GM21526 (cell line): ENCODE measurements around the gene EDAR.

ENCODE experiments used
- ATAC-seq: cut with Tn5 transposase; IDR thresholded peaks from one replicate; pipeline ENCODE4 v1.9.1; 2021; ENCODE audit warnings: moderate library complexity; ENCODE audit not compliant: unreplicated experiment, low FRiP score

EDAR gene

DNA sequence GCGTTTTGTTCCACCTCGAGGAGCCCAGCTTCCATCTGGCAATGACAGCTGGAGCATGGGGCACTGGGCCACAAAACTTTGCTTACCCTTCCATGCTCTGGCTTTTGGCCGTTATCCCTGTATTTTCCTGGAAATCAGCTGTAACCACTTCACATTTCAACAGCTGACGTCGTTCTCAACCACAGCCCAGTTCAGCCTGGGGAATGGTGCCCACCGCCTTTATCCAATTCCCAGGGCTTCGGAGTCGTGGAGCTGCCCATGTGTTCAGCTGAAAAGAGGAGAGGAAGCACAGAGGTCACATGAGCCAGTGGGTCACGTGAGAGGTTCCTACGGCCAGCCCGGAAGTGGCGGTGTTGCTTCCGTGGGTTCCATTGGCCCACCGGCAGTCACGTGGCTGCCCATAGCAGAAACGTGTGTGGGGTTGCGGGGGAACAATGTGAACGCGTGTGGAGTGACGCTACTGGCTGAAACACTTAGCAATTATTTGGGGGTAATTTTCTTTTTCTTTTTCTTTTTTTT lies 16.7 kb upstream of the EDAR start:
- ATAC-seq, result no peak

GRCh38 chr2:109001201-109001600 lies 12.2 kb upstream of the EDAR start:
- no peak for ATAC-seq

GRCh38 chr2:109000738-109001137 lies 11.7 kb upstream of the EDAR start:
- ATAC-seq, result no peak

DNA sequence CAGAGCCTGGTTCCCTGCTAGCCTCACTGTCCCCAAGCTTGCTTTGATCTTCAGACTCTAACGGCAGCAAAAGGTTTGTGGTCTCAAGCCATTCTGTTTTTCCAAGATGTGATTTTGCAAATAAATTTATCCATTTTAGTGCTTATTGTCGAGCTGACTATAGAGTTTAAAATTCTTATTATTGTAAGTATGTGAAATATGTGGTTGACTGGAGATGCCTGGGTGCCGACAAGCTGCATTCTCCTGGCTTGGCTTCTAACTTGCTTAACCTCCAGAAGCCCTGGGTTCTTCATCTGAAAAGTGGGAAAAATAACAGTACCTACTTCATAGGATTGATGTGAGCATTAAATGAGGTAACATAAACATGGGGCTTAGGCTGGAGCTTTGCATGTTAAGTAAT lies 9.9 kb upstream of the EDAR start:
- no peak for ATAC-seq

DNA sequence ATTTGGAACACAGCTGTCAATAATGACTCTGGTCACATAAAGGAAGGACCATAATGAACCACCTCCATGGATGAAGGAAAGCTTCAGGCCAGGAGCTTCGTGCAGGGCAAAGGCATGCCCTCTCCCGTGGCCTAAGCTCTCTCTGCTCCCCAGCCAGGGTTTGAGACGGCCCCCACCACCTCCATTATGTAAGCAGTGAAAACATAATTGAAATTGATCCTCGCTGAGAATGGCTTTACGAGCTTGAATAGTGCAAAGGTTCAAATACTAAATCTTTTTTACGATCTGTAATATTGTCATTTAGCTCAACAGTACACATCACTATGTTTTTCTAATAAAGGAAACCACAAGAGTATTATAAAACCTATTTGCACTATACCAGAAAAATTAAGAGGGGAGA lies 5.2 kb upstream of the EDAR start:
- ATAC-seq, result no peak

DNA sequence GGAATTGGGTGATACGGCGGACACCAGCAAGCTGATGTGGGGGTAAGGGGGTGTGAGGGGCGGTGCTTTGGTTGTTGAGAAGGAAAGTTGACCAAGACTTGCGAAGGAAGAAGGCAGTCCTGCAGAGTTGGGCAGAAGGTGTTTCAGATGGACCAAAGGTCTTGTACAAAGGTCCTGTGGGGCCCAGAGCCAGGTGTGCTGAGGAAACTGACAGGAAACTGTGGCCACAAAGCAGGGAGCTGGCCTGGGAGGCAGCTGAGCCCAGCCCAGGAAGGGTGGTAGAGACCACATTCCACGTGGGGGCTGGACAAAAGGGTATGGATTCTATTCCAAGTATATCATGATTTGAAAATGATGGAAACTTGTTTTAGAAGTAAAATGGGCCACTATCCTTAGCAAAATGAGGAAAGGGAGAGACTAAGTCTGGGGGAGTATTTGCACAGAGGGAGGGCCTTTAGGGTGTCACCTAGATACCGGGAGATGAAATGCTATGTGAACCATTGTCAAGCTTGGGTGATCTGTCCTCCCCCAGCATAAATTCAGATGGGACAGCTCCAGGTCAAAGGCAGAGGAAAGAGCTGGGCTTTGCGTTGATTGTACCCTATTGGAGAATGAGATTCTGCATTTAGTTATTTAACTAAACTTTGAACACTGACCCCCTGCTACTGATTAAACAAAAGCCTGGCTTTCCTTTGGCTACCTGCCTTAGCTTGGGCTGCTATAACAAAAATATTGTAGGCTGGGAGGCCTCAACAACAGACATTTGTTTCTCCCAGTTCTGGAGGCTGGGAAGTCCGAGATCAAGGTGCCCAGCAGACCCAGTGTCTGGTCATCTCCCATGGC lies 4.3 kb upstream of the EDAR start:
- no peak for ATAC-seq

GRCh38 chr2:108988076-108988795 lies 784 bp downstream of the EDAR start:
- no peak for ATAC-seq

GRCh38 chr2:108986916-108987510 lies 2.0 kb downstream of the EDAR start:
- ATAC-seq, result no peak

DNA sequence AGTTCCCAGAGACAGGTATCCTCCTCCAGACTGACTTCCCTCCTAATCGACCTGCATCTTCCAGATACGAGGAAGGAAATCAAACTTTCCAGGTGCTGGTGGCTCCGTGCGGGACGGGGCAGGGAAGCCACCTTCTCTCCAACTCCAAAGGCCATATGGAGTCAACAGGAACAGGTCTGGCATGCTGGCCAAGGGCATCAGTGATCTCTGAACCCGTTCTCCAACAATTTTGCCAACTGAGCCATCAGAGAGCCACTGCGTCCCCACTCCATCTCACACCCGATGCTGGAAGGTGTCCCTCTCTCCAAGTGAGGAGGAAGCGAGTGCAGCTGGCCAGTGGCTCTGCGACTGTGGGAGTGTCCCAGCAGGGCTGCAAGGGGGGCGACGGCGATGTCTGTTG lies 5.4 kb downstream of the EDAR start:
- ATAC-seq, result no peak

GRCh38 chr2:108983061-108983460 lies 6.0 kb downstream of the EDAR start:
- no peak for ATAC-seq

DNA sequence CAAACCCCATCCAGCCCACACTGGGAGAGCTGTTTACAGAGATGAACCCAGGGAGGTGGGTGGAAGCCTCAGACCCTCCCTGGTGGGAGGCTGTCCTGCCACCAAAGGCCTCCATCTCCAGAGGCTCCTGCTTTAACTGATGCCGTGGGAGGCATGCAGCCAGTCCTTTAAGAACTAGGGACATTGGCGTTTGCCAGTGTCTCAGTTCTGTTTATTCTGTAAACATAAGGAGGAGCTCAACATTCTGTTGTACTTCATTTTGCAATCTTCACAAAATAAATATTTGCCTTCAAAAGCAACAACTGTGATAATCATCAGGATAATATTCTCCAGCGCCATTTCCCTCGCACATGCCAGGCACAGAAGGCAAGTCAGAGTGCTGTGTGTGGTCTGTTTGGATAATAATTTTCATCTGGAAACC lies 6.8 kb downstream of the EDAR start:
- no peak for ATAC-seq

- ATAC-seq, result no peak
Observed at GRCh38 chr2:108981846-108982245, 7.2 kb downstream of the EDAR start.

DNA sequence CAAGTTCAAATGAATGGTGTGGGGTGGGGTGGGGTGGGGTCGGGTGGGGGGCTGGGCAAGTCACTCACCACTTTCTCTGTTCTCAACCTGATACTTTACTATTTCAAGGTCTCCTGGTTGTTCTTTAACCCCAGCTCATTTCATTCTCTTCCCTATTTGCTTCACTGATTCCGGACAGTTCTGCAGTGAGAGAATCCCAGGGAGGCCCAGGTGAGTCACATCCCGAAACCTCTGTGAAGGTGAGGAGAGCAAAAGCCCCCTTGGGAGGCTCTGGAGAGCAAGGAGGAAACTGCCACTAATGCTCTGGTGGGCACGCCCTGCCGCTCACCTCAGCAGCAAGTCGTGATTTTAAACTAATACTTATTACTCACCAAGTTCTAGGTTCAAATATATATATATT lies 8.9 kb downstream of the EDAR start:
- ATAC-seq, result no peak

GRCh38 chr2:108979461-108979860 lies 9.6 kb downstream of the EDAR start:
- ATAC-seq, result no peak

DNA sequence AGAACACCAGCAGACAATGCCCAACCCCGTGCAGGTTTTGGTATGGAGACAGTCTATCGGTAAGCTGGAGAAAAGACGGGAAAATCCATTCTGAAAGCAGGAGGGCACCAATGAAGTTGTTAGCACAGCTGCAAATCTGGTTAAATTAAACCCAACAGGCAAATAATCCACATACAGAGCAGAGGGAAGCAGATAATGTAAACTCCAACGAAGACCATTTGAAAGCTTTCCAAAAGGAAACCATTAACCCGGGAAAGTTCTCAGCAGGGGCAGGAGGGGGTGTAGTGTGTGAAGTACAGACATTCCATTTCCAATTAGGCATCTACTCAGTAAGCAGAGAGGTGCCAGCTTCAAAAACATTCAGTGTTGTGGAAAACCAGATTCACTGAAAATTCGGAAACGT lies 10.3 kb downstream of the EDAR start:
- no peak for ATAC-seq

DNA sequence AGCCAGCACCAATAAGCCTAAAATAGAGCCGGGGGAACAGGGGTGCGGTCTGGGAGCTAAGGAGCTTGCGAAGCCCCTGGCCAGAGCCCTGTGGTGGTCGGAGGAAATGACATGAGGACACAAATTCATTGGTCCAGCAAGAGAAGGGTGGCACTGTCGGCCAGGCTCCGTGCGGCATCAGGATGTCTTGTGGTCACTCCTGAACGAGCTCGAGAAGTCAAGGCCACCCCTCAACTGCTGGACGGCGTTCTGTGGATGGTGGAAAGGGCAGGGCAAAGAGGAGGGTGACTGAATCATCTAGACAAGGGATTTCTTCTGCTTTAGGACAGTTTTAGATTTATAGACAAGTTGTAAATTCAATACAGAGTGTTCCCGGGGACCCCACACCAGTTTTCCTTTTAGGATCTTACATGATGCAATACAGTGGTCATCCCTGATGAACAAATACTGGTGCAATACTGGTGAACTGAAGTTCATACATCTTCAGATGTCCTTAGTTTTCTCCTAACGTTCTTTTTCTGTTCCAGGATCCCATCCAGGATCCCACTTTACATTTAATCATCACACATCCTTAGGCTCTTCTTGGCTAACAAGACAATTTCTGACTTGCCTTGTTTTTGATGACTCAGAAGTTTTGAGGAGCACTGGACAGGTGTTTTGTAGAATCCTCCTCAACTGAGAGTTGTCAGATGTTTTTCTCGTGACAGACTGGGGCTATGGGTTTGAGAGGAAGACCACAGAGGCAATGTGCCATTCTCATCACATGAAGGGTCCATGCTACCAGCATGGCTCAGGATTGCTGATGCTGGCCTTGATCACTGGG lies 13.2 kb downstream of the EDAR start:
- no peak for ATAC-seq

DNA sequence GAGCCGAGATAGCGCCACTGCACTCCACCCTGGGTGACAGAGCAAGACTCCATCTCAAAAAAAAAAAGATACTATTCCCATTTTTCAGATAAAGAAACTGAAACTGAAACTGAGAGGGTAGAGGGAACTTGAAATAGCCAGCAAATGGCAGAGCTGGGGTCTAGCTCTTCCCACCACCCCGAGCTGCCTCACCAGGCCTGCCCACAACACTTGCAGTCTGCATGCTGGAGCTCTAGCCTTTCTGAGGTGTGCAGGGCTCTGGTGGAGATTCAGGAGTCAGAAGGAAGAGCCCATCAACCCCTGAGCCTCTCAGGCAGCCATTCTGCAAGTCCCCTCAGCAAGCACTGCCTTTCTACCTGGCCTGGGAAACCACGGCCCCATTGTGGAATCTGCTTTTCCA lies 14.3 kb downstream of the EDAR start:
- ATAC-seq, result no peak

DNA sequence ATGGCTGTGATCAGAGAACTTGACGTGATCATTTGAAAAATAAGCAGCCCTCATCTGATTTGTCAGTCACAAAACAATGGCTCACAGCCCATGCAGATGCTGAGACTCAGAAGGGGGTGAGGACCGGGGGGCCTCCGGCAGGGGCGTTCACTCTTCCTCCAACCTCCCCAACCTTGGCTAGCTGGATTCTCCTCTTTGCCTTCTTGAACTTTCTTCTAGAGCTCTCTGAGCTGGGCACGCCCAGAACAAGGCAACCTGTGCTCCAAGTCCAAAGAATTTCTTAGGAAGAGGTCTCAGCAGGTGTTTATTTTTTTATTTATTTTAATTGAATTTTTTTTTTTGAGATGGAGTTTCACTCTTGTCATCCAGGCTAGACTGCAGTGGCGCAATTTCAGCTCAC lies 16.4 kb downstream of the EDAR start:
- ATAC-seq, result no peak

DNA sequence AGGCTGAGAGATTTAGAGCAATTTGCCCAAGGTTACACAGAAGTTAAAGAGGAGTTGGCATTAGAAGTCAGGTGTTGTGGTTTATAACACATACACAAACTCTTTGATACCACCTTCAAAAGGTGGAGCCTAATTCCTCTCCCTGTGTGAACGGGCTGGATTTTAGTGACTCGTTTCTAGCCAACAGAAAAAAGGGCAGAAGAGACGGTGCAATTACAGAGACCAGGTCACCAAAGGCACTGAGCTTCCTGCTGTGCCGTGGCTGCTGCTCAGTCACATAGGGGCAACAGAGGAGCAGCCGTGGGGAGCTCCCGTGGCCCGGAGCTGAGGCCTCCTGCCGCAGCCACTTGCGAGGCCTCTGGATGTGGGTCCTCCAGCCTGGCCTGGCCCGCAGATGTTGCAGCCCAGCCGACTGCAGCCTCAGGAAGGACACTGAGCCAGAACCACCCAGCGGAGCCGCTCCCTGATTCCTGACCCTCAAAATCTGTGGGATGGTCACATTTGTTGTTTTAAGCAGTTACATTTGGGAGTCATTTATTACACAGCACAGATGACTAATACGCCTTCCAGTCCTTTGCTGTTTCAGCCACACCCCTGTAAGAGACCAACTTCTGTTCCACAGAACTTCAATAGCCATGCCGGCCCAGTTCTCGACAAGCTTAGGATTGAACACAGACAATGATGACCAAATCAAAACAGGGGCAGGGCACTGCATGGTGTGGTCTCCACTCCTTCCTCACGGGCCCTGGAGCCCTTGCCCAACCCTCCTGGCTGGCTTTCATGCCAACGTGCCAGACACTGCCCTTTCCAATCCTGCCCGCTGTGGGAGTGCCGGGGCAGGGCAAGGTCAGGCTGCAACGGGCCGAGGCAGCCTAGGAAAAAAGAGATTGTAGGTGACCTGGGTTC lies 17.1 kb downstream of the EDAR start:
- ATAC-seq, result no peak

GRCh38 chr2:108970369-108970768 lies 18.7 kb downstream of the EDAR start:
- ATAC-seq, result no peak
